DMS 273 (cell line): ENCODE data around the gene PEX14.
A peak's percentile ranks its signal among the peaks of the same experiment; 100 is the strongest.

ENCODE experiments used
- DNase-seq: peaks from one replicate; lab custom pipeline; 2025; ENCODE audit not compliant: unreplicated experiment; lab: John Stamatoyannopoulos, UW

The PEX14 gene

DNA sequence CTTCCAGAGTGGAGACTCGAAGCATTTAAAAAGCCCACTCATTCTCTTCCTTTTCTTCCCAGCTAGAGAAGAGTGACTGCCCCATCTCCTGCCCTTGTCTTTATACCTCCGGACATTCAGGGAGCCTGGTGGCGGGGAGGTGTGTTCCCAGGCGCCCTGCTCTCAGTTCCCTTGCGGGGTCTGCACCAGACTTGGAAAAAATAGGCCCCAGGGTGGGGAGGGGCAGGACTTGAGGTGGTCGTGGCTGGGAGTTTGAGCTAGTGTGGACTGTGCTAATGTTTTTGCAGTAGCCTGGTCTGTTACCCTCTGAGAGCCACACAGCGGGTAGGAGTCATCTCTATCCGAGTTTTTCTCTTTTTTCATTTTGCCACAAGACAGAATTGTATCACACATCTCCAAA, 139.1 kb downstream of the PEX14 start:
- DNase-seq = no peak

DNA sequence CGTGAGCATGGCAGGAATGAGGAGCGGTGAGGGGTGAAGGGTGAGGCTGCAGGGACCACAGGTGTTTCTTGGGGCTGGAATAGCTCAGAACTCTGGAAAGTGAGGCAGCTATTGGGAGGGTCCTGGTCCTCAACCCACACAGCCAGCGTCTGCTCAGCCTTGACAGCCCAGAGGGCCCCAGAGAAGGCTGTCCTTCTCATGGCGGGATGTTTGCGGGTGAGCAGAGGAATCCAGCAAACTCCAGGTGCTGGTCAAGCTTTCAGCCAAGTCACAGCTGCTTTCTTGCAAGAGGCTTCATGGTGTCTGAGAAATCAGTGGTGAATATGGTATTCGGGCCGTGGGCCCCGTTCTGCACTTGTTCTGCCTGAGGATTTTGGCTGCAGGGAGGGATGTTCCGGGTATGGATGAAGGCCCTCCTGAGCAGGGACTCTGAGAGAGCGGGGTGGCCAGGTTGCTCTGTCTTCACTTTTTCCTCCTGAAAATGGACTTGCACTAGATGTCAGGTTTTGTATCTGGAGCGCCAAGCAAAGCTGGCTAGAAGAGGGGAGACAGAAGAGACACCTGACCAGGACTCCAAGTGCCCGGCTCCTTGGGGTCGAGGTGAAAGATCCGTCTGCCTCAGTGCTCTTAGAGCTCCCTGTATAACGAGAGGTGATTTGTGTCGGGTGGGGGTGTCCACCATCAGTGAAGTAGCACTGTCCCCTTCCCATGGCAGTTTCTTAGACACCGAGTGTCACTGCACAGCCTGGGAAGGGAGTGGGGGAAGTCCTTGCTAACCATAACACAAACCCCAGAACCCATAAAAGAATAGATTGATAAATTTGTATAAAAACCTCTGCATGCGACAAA, 139.9 kb downstream of the PEX14 start:
- DNase-seq = no peak

DNA sequence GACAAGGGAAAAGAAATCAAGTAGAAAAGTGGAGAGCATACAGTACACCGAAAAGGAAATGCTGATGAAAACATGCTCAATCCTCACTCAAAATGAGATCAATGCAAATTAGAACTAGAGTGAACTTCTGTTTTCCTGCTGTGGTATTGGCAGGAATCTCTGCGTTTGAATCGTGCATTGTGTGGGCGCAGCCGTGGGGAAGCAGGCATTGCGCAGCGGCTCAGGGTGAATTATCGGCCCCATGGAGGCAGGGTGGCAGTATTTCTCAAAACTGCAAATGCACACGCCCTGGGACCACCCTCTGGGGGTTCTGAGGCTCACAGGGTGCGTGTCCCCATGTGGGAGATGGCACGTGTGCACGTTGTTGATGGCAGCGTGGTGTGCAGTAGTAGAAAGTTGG, 140.6 kb downstream of the PEX14 start:
- DNase-seq = no peak

DNA sequence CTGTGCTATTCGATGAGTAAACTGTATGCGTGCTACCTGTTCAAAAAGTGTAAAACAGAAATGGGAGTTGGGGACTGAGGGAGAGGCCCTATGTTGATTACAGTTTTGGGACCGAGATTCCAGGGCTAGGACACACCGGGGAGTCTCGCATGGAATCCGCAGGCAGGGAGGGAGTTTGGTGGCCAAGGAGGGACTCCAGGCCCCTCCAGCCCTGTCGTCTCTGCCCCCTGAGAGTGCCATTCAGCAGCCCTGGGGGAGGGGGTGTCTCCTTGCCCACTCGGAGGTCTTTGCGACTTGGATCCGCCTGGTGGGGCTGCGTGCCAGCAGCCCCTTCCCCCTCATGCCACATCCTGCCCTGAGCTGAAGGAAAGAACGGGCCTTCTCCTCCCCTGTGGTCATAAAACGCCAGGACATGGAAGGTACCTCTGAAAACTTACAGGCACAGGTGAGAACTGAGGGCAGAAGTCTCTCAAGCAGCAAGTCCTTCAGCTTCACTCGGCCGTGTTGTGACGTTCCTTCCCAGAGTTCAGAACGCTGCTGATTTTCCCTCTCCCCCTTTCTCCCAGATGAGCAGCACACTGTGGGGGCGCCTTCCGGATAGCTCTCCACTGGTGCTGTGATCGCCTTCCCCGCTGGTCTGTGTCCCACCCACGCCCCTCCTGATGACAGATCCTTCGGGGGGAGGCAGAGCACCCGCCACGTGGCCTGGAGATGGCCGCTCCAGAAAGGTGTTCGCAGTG, 141.4 kb downstream of the PEX14 start:
- no peak for DNase-seq

DNA sequence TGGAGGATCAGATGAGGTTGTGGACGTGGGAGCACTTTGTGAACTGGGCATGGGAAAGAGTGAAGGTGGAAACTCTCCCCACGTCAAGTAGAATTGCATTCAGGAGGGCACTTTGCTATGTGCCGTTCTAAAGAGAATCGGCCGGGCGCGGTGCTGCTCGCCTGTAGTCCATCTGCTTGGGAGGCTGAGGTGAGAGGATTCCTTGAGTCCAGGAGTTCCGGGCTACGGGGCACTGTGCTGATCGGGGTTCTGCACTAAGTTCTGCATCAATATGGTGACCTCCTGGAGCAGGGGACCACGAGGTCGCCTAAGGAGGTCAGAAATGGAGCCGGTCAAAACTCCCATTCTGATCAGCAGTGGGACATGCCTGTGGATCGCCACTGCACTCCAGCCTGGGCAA, 141.9 kb downstream of the PEX14 start:
- DNase-seq = no peak

DNA sequence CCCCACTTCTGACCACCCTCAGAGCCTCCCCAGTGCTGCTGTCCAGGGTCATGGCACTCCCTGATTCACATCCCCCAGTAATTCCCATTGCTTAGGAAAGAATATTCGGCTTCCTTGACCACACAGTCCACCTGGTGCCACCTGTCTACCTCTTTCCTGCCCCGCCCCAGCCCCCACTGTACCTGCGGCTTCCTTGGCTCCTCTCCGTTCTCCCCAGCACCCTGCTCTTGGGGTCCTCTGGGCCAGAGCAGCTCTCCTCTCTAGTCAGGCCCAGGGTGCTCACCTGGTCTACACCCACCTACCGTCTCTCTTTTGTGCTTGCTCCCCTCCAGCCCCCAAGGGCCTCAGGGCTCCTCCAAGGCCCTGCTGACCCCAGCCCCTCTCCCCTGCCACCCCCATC, 142.6 kb downstream of the PEX14 start:
- DNase-seq = no peak

DNA sequence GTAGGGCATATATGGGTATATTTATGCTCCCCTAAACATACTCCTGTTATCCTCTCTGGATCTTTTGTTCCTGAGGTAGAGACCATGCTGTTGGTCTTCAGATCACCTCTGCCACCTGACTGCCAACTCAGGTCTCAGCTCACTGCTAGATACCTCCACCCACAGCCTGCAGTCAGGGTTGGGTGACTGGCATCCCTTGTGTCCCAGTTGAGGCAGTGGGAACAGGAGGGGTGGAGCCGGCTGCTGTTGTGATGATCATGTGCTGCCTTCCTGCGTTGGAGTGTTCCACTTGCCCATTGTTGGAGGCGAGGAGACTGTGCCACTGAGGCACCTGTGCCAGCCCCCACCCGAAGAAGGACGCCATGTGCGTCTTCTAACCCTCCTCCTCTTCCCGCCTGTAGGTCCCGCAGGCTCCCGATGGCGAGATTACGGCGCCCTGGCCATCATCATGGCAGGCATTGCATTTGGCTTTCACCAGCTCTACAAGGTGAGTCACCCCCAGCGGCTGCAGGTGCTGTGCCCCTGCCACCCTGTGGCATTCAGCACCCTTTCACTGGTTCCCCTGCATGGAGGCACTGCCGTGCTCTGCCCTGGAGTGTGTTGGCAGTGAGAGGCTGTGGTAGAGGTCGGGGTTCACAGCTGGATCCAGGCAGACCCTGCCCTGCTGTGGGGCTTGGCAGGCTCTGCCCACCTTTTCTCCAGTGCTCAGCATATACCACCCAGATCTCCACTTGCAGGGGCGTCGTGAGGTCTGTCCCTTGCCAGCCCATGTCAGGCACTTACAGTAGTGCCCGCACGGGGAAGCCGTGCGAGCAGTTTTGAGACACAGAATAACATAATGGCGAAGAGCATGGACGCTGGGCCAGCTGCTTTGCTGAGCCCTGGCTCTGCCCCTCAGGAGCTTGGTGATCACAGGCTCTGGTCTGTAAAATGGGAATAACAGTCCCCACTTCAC, 143.5 kb downstream of the PEX14 start:
- no peak for DNase-seq

DNA sequence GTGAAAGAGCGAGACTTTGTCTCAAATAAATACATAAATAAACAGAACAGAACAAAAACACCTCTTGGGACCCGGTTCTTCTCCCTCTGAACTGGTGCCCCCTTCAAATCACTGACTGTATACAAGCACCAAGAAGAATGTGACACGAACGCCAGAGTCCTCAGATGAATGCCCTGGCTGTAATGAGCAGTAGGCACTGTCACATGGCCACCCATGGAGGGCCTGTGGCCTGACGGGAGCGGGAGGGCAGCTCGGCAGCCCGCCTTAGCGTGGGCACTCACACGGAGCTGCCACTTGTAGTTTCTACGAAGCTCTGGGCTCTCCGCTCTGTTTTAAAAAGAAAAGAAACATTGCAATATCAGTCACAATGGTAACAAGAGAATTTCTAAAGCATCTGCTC, 146.0 kb downstream of the PEX14 start:
- DNase-seq = no peak

DNA sequence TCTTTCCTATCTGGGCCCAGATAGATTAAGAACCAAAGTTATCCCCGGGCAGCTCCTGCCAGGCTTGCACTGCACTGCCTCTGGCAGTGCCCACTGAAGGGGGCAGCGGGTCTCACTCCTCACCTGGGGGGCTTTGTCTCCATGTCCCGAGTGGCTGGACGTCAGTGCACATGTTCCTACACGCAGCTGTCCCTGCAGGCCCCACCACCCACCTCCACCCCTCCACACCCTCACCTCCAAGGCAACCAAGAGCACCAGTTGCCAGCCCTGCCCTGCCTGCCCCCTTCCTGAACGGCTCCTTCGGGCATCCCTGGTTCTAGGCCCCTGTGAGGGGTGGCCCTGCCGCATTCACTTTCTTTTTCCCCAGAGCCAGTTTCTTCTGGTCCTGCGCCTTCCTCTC, 147.2 kb downstream of the PEX14 start:
- DNase-seq = no peak

DNA sequence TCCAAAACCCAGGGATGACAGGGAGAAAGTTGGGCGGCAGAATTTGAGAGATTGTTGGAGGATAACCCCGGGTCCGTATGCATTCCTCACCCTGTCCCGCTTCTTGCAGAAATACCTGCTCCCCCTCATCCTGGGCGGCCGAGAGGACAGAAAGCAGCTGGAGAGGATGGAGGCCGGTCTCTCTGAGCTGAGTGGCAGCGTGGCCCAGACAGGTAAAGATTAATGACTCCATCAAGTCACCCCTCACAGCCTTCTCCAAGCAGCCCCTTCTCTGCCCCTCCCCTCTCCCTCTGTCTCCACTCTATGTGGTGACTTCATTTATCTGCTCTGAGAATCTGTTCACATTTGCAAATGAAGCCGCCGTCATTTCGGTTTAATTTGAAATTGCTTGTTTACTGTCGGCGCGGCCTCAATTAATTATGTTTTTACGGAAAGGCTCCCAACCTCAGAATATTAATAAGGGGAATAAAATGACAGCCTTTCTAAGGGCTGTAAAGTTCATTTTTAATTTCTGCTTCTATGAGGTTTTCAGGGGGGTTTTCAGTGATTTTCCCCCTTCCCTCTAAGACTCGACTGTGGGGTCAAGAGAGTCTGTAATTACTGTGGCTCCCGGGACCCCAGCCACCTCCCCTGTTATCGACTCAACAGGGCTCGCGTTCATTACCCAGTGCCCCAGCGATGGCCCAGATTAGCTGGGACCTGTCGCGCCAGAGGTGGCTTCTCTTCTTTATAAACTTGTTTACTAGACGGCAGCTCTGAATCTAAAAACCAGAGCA, 148.3 kb downstream of the PEX14 start:
- peak; percentile 38 for DNase-seq

DNA sequence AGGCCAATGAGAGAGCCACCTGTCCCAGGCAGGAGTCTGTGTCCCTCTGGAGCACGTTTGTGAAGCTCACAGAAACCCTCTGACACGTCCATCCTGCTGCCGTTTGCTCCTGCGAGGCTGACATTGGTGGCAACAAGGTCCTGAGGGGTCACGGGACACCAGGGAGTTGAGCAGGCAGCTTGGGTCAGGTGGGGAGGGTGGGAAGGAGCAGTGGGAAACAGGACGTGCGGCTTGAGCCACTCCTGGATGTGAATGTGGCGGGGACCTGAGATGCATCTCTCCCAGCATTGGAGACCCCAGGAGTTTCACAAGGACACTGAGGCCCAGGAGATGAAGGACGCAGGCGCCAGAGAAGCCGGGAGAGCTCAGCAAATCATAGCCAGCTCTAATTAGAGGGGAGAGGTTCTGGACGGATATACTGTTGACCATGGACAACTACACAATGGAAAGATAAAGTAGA, 149.0 kb downstream of the PEX14 start:
- DNase-seq = no peak

DNA sequence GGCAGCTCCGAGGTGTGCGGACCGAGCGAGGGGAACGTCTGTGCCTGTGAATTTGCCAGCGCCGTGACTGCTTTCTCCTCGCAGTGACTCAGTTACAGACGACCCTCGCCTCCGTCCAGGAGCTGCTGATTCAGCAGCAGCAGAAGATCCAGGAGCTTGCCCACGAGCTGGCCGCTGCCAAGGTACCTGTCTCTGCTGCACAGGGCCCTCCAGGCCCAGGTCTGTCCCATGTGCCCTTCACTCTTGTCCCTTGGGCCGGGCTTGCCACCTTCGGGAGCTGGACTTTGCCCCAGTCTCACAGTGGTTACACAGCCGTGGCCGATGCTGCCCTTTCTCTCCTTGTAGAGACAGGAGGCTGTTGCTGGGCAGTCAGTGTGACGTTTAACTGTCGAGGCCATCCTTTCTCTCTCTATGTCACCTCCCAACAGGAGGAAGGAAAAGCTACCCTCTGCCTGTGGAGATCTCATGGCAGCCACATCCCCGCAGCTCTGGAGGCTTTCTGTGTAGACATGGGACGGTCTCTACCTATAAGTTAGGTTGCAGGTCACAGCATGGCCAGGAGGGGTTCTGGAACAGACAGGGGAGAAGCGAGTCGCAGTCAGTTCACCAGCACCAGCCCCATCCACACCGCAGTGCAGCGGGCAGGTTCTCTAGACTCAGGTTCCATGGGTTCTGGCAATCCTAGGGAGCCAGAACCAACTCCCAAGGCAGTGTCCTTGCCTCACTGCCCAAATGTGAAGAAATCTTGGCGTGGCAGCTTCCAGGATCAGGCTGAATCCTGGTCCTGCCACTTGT, 149.7 kb downstream of the PEX14 start:
- no peak for DNase-seq

DNA sequence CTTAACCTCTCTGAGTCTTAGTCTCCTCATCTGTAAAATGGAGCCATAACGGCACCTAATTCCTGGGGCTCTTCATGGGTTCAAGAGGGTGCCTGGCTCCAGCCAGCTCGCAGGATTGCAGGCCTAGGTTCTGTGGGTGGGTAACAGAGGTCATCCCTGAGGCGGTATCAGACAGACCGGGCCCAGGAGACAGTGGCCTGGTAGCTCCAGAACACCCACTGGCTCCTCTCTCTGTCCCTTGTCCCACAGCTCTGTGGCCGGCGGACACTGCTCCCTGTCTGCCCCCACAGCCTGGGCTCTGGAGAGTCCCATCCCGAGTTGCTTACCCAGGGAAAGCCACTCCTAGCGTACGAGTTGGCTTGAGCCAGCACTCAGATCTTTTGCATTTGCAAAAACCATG, 150.3 kb downstream of the PEX14 start:
- DNase-seq = no peak

DNA sequence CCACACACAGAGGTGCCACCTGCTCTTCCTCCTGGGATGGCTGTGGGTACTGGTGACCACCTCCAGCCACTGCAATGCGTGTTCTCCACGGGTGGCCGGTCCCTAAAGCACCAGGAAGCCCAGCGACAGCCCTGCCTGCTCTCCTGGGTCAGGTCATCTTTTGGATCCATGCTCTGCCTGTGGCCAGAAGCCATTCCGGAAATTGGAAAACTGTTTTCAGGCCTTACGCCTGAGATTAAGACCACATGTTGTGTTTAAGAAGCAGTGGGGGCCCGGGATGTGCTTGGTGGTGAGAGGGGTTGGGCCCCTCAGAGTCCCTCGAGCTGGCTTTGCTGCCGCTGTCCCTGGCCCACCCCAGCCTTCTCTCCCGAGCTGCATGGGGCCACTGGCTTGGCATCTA, 150.8 kb downstream of the PEX14 start:
- peak; percentile 83 for DNase-seq

DNA sequence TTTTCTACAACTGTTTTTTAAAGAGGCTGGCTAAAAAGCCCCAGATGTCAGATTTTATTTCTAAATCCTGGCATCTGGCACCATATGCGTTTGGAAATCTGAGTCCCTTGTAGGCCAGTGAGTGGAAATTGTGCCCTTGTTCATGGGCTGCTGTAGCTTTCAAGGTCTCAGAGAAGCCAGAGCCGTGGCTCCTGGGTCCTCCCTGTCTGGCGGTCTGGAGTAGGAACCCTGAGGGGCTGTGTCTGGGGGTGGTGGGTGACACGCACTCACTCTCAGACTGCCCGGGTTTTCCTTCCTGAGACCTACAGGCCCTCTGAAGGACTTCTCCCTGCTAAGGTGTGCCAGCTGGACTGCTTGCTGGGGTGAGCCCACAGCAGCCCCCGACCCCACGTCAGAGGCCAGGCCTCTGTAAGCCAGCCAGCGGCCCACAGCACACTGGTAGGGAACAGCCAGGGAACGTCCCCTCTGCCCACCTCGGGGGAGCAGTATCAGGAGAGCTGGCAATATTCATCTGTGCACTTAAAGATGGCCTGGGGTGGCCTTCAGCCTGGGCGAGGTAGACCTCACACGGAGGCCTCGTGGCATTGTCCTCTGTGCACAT, 151.5 kb downstream of the PEX14 start:
- DNase-seq = peak; percentile 94

DNA sequence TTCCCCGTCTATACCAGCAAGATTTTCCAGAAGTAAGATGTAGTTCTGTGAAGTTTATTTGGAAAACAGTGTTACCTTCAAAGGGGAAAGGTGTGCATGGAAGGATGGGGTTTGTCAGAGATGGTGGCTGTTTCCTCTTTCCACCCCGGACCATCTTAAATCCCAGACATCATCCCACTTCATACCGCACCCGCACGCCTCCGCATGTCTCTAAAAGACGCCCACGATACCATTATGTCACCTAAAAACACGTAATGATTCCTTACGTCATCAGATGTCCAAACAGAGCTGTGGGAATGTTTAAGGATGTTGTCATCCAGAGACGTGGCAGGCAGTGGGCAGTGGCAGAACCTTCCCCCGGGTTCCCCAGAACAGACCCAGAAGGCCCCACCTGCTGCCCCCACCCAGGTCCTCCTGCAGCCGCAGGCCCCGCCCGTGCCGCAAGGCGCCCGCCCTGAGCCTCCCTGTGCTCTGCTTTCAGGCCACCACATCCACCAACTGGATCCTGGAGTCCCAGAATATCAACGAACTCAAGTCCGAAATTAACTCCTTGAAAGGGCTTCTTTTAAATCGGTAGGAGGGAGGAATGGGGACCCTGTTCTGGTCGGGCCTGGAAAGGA, 152.2 kb downstream of the PEX14 start:
- no peak for DNase-seq

DNA sequence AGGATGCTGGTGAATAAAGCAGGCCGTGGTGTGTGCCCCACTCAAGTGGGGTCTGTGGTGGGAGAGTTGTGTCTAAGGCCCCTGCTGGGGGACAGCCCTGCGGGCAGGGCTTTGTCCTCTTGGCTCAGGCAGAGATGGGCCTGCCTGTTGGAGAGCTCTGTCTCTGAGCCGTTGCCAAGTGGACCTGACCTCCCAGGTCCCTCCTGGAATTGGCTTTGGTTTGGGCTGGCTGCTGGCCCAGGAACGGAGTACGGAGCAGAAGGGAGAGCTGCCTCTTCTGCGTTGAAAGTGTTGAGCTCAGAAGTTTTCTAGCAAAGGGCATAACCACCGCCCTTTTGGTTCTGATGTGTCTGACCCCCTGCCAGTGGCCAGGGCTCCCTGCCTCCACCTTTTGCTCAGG, 153.9 kb downstream of the PEX14 start:
- DNase-seq = peak; percentile 64

DNA sequence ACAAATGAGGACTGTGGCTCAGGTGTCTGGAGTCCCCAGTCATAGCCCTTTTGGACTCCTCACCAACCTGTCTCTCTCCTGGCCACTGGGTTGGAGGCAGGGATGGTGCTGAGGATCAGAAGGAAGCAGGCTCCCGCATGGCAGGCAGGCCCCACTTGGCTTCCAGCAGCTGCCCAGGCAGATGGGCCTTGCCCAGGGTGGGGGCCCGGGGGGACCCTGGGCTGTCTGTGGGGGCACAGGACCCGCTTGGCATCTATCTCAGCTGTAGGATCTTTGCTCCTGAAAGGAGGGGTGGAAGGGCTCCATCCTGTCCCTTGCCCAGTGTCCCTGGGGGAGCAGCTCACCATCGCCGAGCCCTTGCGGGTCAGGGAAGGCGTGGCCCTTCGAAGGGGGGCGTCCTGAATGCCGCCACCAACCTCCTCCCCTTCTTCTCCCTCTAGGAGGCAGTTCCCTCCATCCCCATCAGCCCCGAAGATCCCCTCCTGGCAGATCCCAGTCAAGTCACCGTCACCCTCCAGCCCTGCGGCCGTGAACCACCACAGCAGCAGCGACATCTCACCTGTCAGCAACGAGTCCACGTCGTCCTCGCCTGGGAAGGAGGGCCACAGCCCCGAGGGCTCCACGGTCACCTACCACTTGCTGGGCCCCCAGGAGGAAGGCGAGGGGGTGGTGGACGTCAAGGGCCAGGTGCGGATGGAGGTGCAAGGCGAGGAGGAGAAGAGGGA, 154.5 kb downstream of the PEX14 start:
- DNase-seq = peak; percentile 64
